ENCODE measurements around the gene UROD.
A peak's percentile ranks its signal among the peaks of the same experiment; 100 is the strongest.

UROD gene

GRCh38 chr1:45009296-45009865 is 2.7 kb upstream of the UROD start:
- DNase-seq = no peak

GRCh38 chr1:45009956-45010854 is 1.8 kb upstream of the UROD start:
- DNase-seq = no peak

DNA sequence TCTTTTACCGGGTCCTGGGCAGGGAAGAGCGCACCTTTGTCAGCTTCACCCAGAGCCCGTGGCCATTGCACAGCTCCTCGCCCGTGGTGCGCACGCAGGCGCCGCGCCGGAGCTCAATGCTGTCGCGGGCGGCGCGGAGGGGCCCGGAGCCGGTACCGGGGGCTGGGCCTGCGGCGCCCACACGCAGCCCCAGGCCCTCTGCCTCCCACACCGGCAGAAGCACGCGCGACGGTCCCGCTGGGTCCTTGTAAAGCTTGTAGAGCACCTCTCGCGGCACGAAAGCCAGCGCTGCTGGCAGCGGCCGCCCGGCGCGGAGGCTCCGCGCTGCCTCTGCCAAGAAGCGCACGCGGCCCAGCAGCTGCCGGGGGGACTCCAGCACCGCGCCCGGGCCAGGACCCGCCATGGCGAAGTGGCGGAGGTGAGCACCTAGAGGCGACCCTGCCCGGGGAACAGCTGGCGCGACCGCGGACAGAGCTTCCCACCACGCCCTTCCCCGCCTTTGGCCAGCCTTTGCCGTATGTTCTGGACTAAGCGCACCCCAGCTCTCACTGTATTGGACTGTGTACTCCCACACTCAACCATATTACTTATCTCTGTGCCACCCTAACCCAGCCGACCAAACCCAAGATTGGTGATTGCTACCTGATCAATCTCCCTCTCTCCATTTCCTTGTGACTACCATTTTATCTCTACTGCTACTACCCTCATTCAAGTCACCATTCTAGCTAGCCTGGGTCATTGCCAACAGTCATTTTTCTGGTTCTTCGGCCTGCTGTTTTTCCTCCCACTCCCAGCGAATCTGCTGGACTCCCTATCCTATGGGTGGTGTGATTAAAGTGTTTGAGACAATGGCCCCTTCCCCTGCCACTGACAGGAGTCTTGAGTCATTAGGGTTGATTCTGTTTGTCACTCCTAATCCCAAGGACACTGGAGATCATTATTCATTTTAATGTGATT is 921 bp upstream of the UROD start, which contains the start of gene HECTD3:
Gene HECTD3, minus strand, starts transcription at position 470 of the 957 bp plus-strand sequence. Its CDS starts 67 bp downstream, at position 403.
- peak; percentile 42 to 43 for DNase-seq

DNA sequence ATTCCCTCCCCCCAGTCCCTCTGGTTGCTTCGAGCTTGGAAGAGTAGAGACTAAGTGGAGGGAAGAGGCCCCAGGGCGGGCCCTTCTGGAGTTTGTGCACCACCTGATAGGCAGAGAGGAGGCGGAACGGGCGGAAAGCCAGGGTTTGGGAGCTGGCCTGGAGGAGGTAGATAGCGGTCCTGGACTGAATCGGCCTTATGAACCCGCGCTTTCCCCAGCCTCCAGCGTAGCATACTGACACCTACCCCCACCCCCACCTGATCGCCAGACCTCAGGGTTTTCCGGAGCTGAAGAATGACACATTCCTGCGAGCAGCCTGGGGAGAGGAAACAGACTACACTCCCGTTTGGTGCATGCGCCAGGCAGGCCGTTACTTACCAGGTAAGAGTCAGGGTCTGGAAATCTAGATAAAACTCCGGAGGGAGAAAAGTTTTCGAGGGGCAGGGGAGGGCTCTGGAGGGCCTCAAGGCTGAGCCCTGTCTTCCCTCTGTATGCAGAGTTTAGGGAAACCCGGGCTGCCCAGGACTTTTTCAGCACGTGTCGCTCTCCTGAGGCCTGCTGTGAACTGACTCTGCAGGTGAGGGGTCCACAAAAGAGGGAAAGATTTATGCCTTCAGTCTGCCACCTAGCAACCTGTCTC is 705 bp downstream of the UROD start:
- peak; percentile 21 to 22 for DNase-seq

GRCh38 chr1:45013551-45014209 is 1.6 kb downstream of the UROD start:
- no peak for DNase-seq

DNA sequence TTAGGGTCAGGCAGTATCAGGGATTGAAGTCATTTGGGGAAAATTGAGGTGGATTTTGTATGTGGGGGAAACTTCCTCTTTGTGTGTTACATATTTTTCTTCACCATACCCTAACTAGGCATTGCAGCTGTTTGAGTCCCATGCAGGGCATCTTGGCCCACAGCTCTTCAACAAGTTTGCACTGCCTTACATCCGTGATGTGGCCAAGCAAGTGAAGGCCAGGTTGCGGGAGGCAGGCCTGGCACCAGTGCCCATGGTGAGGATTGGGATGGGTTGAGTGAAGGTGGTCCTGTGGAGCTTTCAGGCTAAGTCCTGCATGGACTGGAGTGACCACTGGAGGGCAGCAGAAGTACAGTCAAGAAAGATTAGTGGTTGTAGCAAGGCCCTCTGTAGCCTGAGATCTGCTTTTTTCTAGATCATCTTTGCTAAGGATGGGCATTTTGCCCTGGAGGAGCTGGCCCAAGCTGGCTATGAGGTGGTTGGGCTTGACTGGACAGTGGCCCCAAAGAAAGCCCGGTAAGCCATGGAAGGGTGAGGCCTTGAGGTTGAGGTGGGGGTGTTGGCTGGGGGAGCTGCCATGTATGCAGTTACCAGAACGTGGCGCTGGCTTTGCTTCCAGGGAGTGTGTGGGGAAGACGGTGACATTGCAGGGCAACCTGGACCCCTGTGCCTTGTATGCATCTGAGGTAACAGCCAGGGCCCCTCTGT is 2.4 kb downstream of the UROD start:
- DNase-seq = peak; percentile 46 to 71

DNA sequence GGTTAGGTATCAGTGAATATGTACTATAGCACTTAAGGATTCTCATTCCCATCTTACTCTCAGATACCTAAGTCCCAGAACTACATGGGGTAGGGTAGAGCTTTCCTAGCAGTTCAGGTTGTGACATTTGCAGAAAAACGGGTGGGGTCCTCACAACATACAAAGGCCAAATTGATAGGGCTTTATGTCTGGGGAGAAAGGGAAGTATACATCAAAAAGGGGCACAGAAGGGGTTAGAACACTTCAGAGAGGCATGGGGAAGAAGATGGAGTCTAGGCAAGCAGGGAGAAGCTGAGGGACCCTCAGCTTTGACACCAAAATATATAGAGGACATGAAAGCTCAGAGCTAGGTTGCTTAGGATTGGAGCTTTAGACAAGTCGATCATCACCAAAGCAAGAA is 3.6 kb downstream of the UROD start:
- no peak for DNase-seq

DNA sequence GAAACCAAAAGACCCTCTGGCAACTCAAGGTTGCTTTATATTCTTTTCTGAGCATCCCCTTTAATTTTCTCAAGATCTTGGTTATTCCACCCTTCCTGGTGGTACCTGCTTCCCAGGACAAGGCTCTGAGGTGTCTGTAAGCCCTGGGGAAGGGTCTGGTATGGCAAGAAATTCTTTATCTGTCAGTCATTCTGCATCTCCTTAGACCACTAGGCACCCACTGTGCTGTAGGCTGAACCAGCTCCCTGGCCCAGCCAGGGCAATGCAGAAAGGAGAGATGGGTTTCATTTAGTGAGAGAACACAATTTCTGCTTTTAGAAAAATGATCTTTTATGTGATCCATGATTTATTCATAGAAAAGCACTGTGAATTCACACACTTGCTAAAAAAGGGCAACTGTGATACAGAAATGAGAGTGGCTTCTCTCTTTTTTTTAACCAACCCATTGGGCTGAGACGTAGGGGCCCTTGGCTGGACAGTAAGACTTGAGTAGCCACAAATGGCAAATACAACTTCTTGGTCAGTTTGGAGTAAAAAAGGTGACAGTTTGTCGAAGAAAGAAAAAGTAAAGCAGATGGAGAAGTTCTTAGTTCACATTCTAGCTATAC is 4.1 kb downstream of the UROD start:
- DNase-seq = no peak

DNA sequence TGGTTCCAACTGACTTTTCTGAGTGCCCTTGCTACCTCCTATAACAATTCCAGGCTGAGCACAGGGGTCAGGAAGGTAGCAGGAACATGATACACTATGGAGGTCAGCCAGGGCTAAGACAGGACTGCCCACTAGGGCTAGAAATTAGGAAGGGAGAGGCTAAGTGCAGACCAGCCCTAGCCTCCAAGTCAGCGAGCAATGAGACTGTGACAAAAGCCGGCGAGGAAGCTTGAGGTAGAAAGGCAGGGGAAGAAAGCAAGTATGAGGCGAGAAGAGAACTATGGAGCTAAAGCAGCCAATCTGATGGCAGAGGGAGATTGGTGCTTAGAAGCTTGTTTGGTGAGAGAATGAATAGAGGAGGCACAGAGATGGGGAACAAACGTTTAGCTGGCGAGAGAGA is 4.7 kb downstream of the UROD start:
- DNase-seq = no peak

GRCh38 chr1:45018599-45019230 is 6.7 kb downstream of the UROD start:
- DNase-seq = peak in 1 of 2 donors; percentile 5

- DNase-seq = no peak
These were observed 11.6 kb downstream of the UROD start for GRCh38 chr1:45023663-45024062.

- DNase-seq = no peak
These were observed 14.4 kb downstream of the UROD start for GRCh38 chr1:45026446-45026845.

GRCh38 chr1:45032837-45033236 is 20.8 kb downstream of the UROD start:
- no peak for DNase-seq

- DNase-seq = no peak
These were observed 21.3 kb downstream of the UROD start for GRCh38 chr1:45033356-45033755.

- no peak for DNase-seq
These were observed 23.7 kb downstream of the UROD start for GRCh38 chr1:45035631-45036301.

- DNase-seq = no peak
These were observed 25.4 kb downstream of the UROD start for GRCh38 chr1:45037456-45037855.

DNA sequence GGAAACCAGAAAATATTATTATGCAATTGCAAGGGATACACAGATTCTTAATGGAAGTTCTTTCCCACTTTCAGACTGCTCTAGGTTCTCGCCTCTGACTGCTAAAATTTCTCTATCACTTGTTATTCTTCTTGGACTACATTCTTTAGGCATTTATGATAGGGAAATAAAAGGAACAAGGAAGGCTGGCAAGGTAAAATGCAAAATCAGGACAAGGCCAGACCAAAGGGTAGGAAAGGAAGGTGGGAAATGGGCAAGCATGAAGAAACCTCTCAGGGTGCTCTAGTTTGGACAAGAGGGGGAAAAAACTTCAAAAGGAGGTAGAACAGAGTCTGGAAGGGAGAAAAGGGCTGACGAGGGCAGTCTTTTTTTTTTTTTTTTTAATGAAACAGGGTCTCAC is 26.2 kb downstream of the UROD start:
- no peak for DNase-seq

DNA sequence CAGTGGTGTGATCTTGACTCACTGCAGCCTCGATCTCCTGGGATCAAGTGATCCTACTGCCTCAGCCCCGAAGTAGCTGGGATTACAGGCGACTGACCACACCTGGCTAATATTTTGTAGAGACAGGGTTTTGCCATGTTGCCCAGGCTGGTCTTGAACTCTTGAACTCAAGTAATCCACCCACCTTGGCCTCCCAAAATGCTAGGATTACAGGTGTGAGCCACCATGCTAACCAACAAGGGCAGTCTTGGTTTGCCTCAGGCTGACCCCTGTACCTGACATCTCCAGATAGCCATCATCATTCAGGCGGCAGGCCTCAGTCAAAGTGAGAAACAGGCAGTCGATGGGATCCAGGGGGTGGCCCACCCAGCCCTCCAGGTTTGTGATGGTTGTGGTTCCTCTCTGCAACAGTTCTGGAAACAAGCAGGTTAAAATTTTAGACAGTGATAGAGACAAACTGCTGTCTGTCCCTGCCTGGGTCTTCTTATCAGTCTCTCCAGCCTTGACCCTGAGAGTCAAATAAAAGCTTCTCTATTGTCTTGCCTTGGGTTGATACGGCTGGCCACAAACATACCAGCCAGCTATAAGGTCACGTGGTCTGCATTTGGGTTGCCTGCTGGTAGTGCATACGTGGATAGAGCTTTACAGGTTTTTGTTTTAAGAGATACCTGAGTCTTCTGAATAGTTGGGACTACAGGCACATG is 26.8 kb downstream of the UROD start:
- DNase-seq = no peak

DNA sequence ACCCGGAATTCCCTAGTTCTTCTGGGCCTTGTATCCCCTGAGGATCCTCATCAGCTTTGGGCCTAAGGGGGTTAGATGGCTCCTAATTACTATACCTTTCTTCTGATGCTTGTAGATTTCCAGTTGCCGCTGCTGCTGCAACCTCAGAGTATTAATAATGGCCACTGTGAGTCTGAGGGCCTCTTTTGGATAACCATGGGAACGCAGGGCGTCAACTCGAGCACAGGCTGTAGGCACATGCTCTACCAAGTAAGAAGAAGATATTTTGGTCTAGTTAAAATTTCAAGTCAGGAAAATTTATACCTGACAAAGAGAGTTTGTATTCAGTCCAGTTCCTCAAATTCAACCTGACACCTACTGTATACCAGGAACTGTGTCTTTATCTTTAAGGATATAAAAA is 28.2 kb downstream of the UROD start:
- DNase-seq = no peak

All from bone marrow (tissue), 2 donors.